DOHH2 (cell line): ENCODE results near the gene GAREM1.

Source experiments
- EZH2phosphoT487 ChIP-seq: fragments of 200-600 bp; sonication (generic); IDR thresholded peaks from 2 replicates; pipeline ENCODE4 v1.6.1; 2017; ENCODE audit warnings: borderline replicate concordance, mild to moderate bottlenecking, antibody characterized with exemption, low read length, moderate library complexity, mixed read lengths
- TF ChIP-seq, protein P1 (sequence below): fragments of 200-600 bp; sonication (generic); IDR thresholded peaks from one replicate; pipeline ENCODE4 v1.5.1; 2014; ENCODE audit warnings: antibody characterized with exemption, mild to moderate bottlenecking, low read depth, low read length; ENCODE audit not compliant: poor library complexity, severe bottlenecking

GRCh38 chr18:32213693-32214092, 257.0 kb downstream of the GAREM1 start:
- TF ChIP-seq, protein P1, sequence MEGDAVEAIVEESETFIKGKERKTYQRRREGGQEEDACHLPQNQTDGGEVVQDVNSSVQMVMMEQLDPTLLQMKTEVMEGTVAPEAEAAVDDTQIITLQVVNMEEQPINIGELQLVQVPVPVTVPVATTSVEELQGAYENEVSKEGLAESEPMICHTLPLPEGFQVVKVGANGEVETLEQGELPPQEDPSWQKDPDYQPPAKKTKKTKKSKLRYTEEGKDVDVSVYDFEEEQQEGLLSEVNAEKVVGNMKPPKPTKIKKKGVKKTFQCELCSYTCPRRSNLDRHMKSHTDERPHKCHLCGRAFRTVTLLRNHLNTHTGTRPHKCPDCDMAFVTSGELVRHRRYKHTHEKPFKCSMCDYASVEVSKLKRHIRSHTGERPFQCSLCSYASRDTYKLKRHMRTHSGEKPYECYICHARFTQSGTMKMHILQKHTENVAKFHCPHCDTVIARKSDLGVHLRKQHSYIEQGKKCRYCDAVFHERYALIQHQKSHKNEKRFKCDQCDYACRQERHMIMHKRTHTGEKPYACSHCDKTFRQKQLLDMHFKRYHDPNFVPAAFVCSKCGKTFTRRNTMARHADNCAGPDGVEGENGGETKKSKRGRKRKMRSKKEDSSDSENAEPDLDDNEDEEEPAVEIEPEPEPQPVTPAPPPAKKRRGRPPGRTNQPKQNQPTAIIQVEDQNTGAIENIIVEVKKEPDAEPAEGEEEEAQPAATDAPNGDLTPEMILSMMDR = no peak
- TF ChIP-seq EZH2phosphoT487 = no peak
